Hematopoietic multipotent progenitor cell treated with erythropoietin and hydrocortisone succinate and interleukin-3 and kit ligand, for 8 days (in vitro differentiated cells): ENCODE measurements around the gene HFE.
"Not testable (repeated sequence)": the region's sequence is repeated elsewhere in the genome, so short reads cannot be mapped to it uniquely, and the experiment has no call there.

Experiments
- DNase-seq: peaks from one replicate; pipeline ENCODE4 v3.0.0-alpha.2; 2015

HFE gene

GRCh38 chr6:26087284-26088115 is at the start of gene HFE:
TSS of gene HFE (plus strand) at chr6:26087429. CDS start at chr6:26087441, 12 bp downstream.
- DNase-seq, result peak; percentile 29

- DNase-seq, result no peak
Measured at GRCh38 chr6:26041946-26042345, 45.3 kb upstream of the HFE start.

- peak; percentile 99 for DNase-seq
Measured at GRCh38 chr6:26043384-26044139, 43.7 kb upstream of the HFE start.

- no peak for DNase-seq
Measured at GRCh38 chr6:26044140-26045064, 42.8 kb upstream of the HFE start.

GRCh38 chr6:26045065-26045927 is 41.9 kb upstream of the HFE start:
- peak; percentile 99 for DNase-seq

- DNase-seq, result peak; percentile 89
Measured at GRCh38 chr6:26045928-26046368, 41.3 kb upstream of the HFE start.

GRCh38 chr6:26047329-26047728 is 39.9 kb upstream of the HFE start:
- not testable (repeated sequence) for DNase-seq

- no peak for DNase-seq
Measured at GRCh38 chr6:26048590-26048989, 38.6 kb upstream of the HFE start.

GRCh38 chr6:26051665-26052310 is 35.4 kb upstream of the HFE start:
- DNase-seq, result peak; percentile 72

- not testable (repeated sequence) for DNase-seq
Measured at GRCh38 chr6:26052762-26053250, 34.4 kb upstream of the HFE start.

- DNase-seq, result peak; percentile 69
Measured at GRCh38 chr6:26053992-26054780, 33.0 kb upstream of the HFE start.

- peak; percentile 97 for DNase-seq
Measured at GRCh38 chr6:26054781-26055718, 32.2 kb upstream of the HFE start.

GRCh38 chr6:26055719-26056582 is 31.3 kb upstream of the HFE start:
- peak; percentile 93 for DNase-seq

GRCh38 chr6:26056583-26057350 is 30.5 kb upstream of the HFE start:
- peak; percentile 84 for DNase-seq

- no peak for DNase-seq
Measured at GRCh38 chr6:26057899-26058298, 29.3 kb upstream of the HFE start.

- not testable (repeated sequence) for DNase-seq
Measured at GRCh38 chr6:26058477-26059033, 28.7 kb upstream of the HFE start.

- DNase-seq, result no peak
Measured at GRCh38 chr6:26059941-26060340, 27.3 kb upstream of the HFE start.
